HG02884 (cell line): Measurements from ENCODE around the gene RPL18.
A peak's percentile ranks its signal among the peaks of the same experiment; 100 is the strongest.
"Not testable (repeated sequence)": the region's sequence is repeated elsewhere in the genome, so short reads cannot be mapped to it uniquely, and the experiment has no call there.

Experiments
- ATAC-seq: cut with Tn5 transposase; IDR thresholded peaks from one replicate; pipeline ENCODE4 v1.9.1; 2021; ENCODE audit warnings: mild to moderate bottlenecking, moderate library complexity; ENCODE audit not compliant: unreplicated experiment

Gene RPL18

DNA sequence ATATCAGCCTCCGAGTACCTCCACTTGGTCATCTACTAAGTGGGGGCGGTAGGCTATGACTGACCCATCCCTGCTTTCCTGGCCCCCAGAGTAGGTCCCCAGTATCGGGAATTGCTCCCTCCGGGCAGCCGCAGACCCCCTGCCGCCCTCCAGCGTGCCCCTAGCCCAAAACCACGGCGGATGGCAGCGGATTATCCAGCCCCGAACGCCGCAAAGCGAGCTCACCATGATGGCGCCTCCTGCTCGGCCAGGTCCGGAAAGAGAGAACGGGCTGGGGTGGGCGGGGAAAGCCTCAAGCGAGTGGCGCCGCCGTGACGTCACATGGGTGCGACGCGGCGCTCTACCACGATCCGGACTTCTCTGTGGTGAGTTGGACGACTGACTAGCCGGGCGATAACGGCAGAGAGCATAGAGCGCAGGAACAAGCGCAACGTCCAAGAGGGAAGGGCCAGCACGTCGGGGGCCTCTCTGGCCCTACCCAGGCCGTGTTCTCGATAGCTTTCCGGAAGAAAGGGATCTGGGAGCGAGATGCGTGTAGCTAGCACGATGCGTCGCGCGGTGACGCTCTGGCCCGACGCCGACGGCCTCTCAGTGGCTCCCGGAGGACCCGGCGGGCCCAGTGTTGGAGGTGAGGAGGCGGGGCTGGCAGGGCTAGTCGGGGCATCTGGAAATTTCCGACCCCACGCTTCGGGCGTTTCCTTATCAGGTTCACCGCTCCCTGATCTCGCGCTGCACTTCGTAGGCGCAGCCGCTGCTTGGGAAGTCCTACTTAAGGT, at the start of gene RPL18, which contains the start of gene SPHK2:
RPL18 (minus strand) TSS at position 263 of the 776 bp plus-strand sequence; CDS start at position 228, 35 bp downstream.
SPHK2 (plus strand) TSS at position 591 of the 776 bp plus-strand sequence. CDS start 1,009 bp downstream, outside the sequence.
- ATAC-seq, result peak; percentile 78

DNA sequence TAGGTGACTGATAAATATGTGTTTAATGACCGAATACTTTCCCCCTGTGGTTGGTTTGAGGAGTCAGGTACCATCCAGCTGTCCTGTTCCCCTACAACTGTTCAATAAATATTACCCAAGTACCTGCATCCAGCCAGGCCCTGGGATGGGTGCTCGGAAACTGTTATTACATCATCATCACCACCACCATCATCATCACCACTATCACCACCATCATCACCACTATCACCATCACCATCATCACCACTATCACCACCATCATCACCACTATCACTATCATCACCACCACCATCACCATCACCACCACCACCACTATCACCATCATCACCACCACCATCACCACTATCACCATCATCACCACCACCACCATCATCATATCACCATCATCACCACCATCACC, 49.8 kb upstream of the RPL18 start:
- ATAC-seq, result no peak

DNA sequence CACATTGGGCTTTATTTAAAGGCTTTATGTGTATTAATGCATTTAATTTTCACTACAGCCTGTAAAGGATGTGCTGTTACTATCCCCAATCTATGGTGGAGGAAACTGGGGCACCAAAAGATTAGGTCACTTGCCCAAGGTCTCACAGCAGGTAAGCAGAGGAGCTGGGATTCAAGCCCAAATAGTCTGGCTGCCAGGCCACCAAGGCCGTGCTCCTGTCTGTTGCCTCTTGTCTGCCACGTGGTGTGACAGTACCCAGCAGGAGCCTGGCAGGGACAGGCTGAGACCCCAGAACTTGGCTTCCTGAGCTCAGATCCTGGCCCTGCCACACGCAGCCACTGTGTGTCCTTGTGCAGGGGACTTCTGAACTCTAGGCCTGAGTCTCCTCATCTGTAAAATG, 49.4 kb upstream of the RPL18 start:
- ATAC-seq, result no peak

DNA sequence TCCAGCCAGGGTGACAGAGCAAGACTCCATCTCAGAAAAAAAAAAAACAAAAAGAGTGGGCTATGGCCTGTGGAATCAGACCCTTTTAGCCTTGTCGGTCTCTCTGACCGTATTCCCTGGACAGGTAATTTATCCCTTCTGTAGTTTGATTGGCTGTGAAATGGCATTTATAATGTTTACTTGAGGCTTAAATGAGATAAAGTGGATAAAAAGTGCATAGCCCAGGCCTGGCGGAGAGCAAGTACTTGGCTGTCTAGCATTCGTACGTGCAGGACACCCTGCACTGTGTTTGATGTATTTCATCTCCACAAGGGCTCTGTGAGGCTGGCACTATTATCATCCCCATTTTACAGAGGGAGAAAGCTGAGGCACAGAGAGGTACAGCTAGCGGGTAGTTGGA, 46.8 kb upstream of the RPL18 start:
- no peak for ATAC-seq

DNA sequence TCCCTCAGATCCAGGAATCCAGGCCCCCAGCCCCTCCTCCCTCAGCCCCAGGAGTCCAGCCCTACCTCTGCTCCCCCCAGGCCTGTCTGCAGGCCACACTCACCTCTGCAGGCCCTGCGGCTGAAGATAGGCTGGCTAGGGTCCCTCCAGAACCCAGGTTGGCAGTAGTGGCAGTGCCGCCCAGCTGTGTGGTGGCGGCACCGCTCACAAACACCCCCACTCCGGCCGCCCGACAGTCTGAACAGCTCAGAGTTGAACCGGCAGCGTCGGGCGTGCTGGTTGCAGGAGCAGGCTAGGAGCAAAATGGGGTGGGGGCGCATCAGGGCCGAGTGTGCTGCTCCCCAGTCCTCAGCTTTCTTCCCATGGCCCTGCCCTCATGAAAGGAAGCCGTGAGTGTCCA, 45.5 kb upstream of the RPL18 start:
- no peak for ATAC-seq

DNA sequence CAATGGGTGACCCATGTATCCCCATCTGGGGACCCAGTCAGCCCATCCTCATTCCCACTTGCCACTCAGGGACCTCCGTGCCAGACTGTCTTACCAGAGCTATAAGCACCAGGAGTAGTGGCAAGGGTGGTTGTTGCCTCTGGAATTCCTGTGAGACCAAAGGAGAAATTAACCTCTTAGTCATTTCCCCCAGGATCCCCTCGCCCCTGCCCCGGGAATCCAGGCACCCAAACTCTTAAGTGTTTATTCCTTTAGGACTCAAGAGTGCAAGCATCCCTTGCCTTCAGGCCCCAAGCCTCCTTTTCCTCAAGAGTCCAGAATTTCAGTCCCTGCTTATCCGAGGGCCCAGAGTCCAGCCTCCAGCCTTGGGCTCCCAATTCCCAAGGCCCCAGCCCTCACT, 44.7 kb upstream of the RPL18 start:
- ATAC-seq, result no peak

DNA sequence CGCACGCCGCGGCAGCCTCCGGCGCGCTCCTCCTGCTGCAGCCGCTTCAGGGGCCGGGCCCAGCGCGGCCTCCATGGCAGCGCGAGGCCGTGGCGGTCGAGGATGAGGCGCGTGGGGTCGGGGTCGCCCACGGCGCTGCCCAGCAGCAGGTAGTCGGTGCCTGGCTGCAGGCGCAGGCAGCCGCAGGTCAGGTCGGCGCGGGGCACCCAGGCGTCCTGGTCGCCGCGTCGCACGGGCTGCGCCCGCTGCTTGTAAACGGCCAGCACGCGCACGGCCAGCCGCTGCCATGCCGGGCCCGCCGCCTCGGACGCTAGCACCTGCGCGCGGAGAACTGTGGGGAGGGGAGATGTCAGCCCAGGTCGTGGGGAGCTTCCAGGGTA, 42.7 kb upstream of the RPL18 start:
- no peak for ATAC-seq

DNA sequence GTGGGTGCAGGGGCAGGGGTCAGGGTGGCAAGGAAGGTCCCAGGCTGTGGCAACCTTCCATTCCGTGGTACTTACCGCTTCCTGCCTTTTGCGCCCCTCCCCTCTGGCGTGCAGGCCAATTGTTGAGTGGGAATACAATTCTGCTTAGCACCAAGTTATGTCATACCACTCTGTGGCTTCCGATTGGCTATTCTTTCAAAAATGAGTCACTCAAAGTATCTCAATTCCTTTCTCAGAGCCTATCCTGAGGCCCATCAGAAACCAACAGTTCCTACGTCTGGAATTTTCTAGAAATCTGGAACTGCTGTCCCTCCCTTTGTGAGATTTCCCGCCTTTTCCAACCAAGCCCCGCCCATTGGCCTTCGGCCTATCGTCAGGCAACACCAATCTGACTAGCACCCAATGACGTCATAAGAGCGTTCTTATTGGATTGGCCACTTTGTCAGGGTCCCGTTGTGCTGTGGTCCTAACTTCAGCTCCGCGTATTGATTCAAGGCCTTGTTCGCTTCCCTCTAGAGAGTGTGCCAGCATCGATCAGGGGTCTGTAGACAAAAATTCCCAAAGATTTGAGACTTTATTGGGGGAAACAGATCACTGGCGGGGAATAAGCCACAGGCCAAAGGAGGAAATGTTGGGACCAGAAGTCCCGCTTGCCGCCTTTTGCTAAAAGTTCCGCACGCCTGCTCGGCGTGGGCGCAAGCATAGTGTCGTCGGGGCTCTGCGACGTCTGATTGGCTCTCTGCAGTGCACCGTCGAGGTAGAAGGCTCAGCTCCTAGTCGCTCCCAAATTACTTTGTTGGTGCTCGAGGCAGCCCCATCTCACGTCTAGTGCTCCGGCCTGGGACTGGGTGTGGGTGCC, 42.1 kb upstream of the RPL18 start:
- ATAC-seq, result peak; percentile 72

DNA sequence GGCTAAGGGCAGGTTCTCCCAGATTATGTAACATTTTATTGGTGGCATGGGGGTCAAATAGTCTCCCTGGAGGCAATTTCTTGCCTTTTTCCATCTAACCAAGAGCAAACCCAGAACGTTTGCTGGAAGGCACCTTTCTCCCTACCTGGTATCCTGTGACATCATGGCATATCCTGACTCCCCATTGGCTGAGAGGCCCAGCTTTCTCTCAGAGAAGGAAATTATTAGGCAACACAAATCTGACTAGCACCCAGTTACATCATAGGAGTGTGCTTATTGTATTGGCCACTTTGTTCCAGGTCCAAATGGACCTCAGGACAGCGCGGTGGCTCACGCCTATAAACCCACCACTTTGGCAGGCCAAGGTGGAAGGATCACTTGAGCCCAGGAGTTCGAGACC, 40.8 kb upstream of the RPL18 start:
- ATAC-seq, result no peak

DNA sequence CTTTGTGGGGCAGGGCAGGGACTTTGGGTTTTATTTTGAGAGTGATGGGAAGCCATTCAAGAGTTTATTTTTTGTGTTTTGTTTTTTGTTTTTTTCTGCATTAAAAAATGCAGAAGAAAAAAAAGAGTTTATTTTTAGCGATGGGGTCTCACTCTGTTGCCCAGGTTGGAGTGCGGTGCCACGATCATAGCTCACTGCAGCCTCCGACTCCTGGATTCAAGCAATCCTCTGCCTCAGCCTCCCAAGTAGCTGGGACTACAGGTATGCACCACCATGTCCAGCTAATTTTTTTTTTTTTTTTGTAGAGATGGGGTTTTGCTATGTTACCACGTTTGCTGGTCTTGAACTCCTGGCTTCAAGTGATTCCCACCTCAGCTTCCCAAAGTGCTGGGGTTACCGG, 39.5 kb upstream of the RPL18 start:
- no peak for ATAC-seq

DNA sequence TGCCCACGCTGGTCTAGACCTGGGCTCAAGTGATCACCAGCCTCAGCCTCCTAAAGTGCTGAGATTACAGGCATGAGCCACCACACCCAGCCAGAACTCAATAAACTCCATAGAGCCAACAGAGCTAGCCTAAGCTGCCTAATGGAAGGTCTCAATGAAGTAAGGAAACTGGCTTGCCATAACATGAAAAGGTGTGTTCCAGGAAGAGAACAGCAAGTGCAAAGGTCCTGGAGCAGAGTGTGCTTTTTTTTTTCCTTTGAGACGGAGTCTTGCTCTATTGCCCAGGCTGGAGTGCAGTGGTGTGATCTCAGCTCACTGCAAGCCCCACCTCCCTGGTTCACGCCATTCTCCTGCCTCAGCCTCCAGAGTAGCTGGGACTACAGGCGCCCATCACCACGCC, 38.9 kb upstream of the RPL18 start:
- ATAC-seq, result not testable (repeated sequence)

DNA sequence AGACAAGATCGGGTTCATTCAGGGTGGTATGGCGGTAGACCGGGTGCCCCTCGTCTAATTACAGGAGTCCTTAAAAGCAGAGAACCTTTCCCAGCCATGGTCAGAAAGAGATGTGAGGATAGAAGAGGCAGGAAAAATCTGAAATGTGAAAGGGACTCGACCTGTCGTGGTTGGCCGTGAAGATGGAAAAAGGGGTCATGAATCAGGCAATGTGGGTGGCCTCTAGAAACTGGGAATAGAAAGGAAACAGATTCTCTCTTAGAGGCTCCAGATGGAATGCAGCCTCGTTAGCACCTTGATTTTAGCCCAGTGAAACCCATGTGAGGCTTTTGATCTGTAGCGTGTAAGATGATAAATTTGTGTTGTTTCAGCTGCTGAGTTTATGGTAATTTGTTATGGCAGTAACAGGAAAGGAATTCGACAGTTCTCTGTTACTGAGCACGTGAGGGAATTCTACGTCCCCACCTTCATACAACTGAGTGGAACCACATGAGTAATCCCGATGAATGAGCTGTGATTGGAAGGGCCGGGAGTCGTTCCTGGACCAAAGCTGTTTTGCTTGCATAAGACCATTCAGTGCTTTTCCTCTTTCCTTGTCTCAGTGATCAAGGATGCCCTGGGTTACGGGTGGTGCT, 38.0 kb upstream of the RPL18 start:
- ATAC-seq, result no peak

DNA sequence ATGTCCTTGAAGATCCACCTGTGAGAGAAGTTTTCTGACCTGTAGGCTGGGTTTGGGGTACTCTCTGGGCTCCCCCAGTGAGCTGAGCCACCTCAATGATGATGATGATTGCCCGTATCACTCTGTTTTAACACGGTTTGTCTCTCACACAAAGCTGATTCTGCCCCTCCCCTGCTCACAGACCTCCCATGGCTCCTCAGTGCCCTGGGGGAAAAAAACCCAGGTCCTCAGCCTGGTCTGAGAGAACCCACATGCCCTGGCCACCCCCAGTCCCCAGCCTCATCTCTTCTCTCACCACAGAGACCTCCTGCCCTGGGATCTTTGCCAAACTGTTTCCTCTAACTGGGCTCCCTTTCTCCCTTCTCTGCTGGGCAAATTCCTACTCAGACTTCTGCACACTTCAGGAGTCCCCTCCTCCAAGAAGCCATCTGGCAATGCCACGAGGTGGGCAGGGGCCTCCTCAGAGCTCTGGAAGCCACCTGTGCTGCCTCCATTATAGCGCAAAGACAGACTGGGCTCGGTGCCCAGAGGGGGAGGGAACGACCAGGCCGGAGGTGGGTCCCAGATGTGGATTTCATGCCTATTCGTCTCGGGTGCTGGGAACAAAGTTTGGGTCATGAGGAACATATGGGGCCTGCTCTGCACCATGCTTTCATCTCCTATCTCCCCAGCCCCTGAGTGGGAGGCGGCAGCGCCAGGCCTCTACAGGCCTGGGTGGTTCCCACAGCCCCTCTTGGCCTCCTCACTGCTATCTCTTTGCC, 35.5 kb upstream of the RPL18 start:
- ATAC-seq, result no peak

DNA sequence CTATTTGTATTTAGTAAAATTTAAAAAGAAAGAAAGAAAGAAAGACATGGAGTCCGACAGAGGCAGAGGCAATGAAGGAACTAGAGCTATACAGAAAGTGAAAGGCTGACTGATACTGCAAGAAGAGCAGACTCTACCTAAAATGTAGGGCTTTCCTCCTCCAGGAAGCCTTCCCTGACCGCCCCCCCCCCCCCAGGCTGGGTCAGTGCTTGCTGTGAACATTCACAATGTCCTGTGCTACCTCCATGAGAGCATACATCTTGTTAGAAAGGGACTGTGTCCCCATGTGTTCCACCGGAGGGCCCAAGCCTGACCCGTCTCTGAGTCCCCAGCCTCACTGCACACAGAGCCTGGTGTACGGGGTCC, 32.7 kb upstream of the RPL18 start:
- no peak for ATAC-seq

DNA sequence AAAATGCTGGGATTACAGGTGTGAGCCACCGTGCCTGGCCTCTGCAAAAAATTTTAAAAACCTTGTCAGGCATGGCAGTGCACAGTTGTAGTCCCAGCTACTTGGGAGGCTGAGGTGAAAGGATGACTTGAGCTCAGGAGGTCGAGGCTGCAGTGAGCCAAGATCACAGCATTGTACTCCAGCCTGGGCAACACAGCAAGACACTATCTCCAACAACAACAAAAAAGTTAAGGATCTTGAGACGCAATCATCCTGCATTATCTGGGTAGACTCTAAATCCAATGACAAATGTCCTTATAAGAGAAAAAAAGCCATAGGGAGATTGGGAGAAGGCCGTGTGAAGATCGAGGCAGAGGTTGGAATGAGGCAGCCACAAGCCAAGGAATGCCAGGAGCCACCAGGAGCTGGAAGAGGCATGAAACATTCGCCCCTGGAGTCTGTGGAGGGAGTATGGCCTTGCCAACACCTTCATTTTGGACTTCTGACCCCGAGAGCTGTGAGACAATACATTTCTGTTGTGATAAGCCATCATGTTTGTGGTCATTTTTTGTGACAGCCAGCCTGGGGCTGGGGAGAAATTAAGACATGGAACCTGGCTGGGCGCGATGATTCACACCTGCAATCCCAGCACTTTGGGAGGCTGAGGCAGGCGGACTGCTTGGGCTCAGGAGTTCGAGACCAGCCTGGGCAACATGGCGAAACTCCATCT, 32.1 kb upstream of the RPL18 start:
- no peak for ATAC-seq

DNA sequence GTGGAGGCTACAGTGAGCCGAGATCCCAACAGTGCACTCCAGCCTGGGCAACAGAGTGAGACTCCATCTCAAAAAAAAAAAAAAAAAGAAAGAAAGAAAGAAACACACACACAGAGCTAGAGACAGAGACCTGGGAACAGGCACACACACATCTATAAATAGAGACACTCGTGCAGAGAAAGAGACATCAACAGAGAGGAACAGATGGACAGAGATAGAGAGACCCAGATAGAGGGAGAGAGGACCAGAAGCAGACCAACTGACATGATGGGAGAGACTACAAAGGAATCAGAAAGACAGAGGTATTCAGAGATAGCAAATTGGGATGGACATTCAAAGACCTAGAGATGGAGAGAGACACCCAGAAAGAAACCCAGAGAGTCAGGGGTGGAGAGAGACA, 29.2 kb upstream of the RPL18 start:
- ATAC-seq, result no peak

DNA sequence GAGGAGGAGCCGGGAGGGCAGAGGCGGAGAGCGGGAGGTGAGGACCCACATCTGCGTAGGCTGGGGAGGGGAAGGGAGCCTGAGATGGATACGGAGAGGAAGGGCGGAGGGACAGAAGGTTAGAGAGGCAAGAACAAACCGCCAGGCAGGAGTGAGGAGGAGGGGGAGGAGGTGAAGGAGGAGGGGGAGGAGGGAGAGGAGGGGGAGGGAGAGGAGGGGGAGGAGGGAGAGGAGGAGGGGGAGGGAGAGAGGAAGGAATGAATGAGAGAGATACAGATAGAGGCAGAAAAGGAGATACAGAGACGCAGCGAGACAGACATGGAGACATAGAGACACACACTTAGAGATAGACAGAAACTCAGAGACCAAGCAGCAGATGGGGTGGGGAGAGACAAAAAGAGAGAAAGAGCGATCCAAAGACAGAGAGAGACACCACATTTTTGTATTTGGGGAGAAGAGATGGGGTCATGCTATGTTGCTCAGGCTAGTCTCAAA, 27.8 kb upstream of the RPL18 start:
- ATAC-seq, result no peak

DNA sequence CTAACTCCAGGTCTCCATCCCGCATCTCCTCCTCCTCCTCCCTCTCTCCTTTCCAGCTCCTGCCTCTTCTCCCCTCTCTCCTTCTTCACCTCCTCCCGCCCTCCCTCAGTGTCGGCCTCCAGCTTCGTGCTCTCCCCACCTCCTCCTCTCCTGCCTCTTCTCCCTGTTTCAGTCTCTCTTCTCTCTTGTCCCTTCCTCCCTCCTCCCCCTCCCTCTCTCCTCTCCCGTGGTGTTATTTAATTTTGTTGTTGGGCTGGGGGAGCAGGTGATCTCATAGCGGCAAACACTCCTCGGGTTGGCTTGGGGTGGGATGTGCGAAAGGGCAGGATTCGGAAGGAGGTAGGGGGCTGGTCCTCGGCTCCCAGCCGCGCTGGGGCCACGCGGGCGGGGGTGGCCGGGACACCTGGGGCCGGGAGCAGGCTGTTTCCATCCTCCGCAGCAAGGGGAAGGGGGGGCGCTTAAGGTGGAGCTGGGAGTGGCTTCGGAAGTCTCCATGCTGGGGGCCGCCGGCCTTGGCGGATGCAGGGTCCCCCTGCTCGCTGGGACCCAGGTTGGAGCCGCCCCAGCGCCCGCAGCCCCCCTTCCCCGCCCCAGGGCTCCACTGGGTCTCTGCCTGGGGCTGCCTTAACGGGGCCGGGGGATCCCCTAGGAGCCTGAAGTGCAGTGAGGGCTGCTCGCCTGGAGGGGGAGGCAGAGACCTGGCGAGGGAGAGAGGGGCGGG, 27.2 kb upstream of the RPL18 start, which contains the start of gene CA11:
CA11 (minus strand) TSS at position 187 of the 721 bp plus-strand sequence. CDS start 555 bp downstream, outside the sequence.
- ATAC-seq, result peak; percentile 80

DNA sequence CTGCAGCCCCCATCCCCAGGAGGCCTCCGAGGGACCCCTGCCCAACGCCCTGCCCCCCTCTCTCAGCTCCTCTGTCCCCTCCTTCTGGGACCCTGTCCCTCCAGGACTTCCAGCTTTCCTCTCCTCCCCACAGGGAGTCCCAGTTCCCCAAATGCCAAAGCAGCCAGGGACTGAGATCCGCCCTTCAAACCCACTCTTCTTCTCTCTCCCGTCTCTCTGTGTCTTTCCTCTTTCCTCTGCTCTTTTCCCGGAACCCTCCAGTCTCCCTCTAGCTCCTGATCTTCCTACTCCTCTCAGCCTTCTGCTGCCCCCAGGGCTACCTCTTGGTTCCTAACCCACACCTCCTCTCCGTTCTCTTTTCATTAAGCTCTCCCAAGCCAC, 26.6 kb upstream of the RPL18 start:
- ATAC-seq, result no peak
